NOMO-1 treated with dmso at 0.1 percent for 144 hours (cell line): ENCODE measurements around the gene ANKEF1.

Experiments used
- DNase-seq: peaks from one replicate; lab custom pipeline; 2025; ENCODE audit not compliant: unreplicated experiment; lab: John Stamatoyannopoulos, UW

ANKEF1 gene

GRCh38 chr20:10034717-10035571, at the start of gene ANKEF1:
Gene ANKEF1, plus strand, starts transcription at chr20:10034987. Its CDS starts 3,315 bp downstream, at chr20:10038302.
- DNase-seq: peak; percentile 53

GRCh38 chr20:9985281-9985680, 49.5 kb upstream of the ANKEF1 start:
- DNase-seq: no peak

GRCh38 chr20:9985773-9986172, 49.0 kb upstream of the ANKEF1 start:
- DNase-seq: no peak

- DNase-seq: peak; percentile 46
These were observed 45.6 kb upstream of the ANKEF1 start for GRCh38 chr20:9989066-9989724.

GRCh38 chr20:9993137-9993536, 41.6 kb upstream of the ANKEF1 start:
- peak; percentile 15 for DNase-seq

- no peak for DNase-seq
These were observed 40.1 kb upstream of the ANKEF1 start for GRCh38 chr20:9994676-9995075.

- no peak for DNase-seq
These were observed 39.1 kb upstream of the ANKEF1 start for GRCh38 chr20:9995510-9996272.

- DNase-seq: no peak
These were observed 37.8 kb upstream of the ANKEF1 start for GRCh38 chr20:9996944-9997343.

- peak; percentile 68 for DNase-seq
These were observed 35.1 kb upstream of the ANKEF1 start for GRCh38 chr20:9999645-10000044.

GRCh38 chr20:10002866-10003265, 31.9 kb upstream of the ANKEF1 start:
- DNase-seq: no peak

- DNase-seq: no peak
These were observed 29.9 kb upstream of the ANKEF1 start for GRCh38 chr20:10004900-10005299.

- DNase-seq: no peak
These were observed 28.9 kb upstream of the ANKEF1 start for GRCh38 chr20:10005885-10006284.

GRCh38 chr20:10006447-10007090, 28.2 kb upstream of the ANKEF1 start:
- DNase-seq: no peak

GRCh38 chr20:10007158-10007557, 27.6 kb upstream of the ANKEF1 start:
- no peak for DNase-seq

- DNase-seq: no peak
These were observed 27.0 kb upstream of the ANKEF1 start for GRCh38 chr20:10007747-10008146.

GRCh38 chr20:10012464-10012863, 22.3 kb upstream of the ANKEF1 start:
- no peak for DNase-seq

- no peak for DNase-seq
These were observed 20.4 kb upstream of the ANKEF1 start for GRCh38 chr20:10014431-10014830.

- no peak for DNase-seq
These were observed 13.8 kb upstream of the ANKEF1 start for GRCh38 chr20:10020937-10021336.

GRCh38 chr20:10022625-10023024, 12.2 kb upstream of the ANKEF1 start:
- DNase-seq: no peak

- no peak for DNase-seq
These were observed 10.9 kb upstream of the ANKEF1 start for GRCh38 chr20:10023911-10024310.
